KMS-11 (cell line): ENCODE results near the gene LIMS2.

ENCODE experiments used
- H2AFZ ChIP-seq: fragments of 200-600 bp; sonication (generic); 2 replicates; pipeline ENCODE4 v1.6.1; 2016; ENCODE audit warnings: antibody characterized with exemption, mixed run types, low read depth
- H3K27ac ChIP-seq: fragments of 200-600 bp; sonication (generic); 2 replicates; pipeline ENCODE4 v1.6.1; 2016; ENCODE audit warnings: mild to moderate bottlenecking, mixed run types
- H3K27me3 ChIP-seq: fragments of 200-600 bp; sonication (generic); 2 replicates; pipeline ENCODE4 v1.6.1; 2017; ENCODE audit warnings: mild to moderate bottlenecking, low read depth, mixed run types, moderate library complexity; ENCODE audit not compliant: insufficient read depth
- H3K36me3 ChIP-seq: fragments of 200-600 bp; sonication (generic); 2 replicates; pipeline ENCODE4 v1.6.1; 2017; ENCODE audit warnings: mild to moderate bottlenecking, mixed run types; ENCODE audit not compliant: insufficient read depth
- H3K4me1 ChIP-seq: fragments of 200-600 bp; sonication (generic); 2 replicates; pipeline ENCODE4 v1.6.1; 2016; ENCODE audit warnings: mild to moderate bottlenecking, low read depth, mixed run types; ENCODE audit not compliant: poor library complexity, severe bottlenecking
- H3K4me2 ChIP-seq: fragments of 200-600 bp; sonication (generic); 2 replicates; pipeline ENCODE4 v1.7.0; 2016; ENCODE audit warnings: mild to moderate bottlenecking, mixed run types
- H3K4me3 ChIP-seq: fragments of 200-600 bp; sonication (generic); IDR thresholded peaks from 2 replicates; pipeline ENCODE4 v1.6.1; 2017; ENCODE audit warnings: low read depth, low read length, mixed read lengths; ENCODE audit not compliant: insufficient read depth
- H3K79me2 ChIP-seq: fragments of 200-600 bp; sonication (generic); 2 replicates; pipeline ENCODE4 v1.6.1; 2016; ENCODE audit warnings: low read depth, mixed run types; ENCODE audit not compliant: insufficient read depth
- H3K9ac ChIP-seq: fragments of 200-600 bp; sonication (generic); 2 replicates; pipeline ENCODE4 v1.6.1; 2016; ENCODE audit warnings: mild to moderate bottlenecking, mixed run types
- H4K20me1 ChIP-seq: fragments of 200-600 bp; sonication (generic); 2 replicates; pipeline ENCODE4 v1.6.1; 2016; ENCODE audit warnings: mild to moderate bottlenecking, mixed run types; ENCODE audit not compliant: insufficient read depth
- CTCF ChIP-seq: fragments of 200-600 bp; sonication (generic); conservative IDR thresholded peaks from 2 replicates; pipeline ENCODE4 v1.6.1; 2017; ENCODE audit warnings: low read depth, mild to moderate bottlenecking, antibody characterized with exemption, low read length, moderate library complexity, mixed read lengths

LIMS2 gene

GRCh38 chr2:127670055-127670956 is 5.0 kb downstream of the LIMS2 start:
- H4K20me1 ChIP-seq: no peaks in the 10 kb centered on the region
- H3K79me2 ChIP-seq: no peaks in the 10 kb centered on the region

GRCh38 chr2:127669056-127669455 is 6.3 kb downstream of the LIMS2 start:
- Histone ChIP-seq H4K20me1 (no peaks in the 10 kb centered on the region), H3K4me3 (no peak overlapping the region), H3K79me2 (no peaks in the 10 kb centered on the region), H3K4me2 (no peak overlapping the region), H3K9ac (no peak overlapping the region), H3K27me3 (no peaks in the 10 kb centered on the region), H2AFZ (no peak overlapping the region), H3K4me1 (no peaks in the 10 kb centered on the region), H3K27ac (no peak overlapping the region), H3K36me3 (no peaks in the 10 kb centered on the region)
- no peak for TF ChIP-seq CTCF

More at GRCh38 chr2:127670055-127670956, 5.0 kb downstream of the LIMS2 start:
- TF ChIP-seq CTCF: no peak
- Histone ChIP-seq H3K27ac (no peak overlapping the region), H3K36me3 (no peaks in the 10 kb centered on the region), H3K27me3 (no peaks in the 10 kb centered on the region), H3K9ac (no peak overlapping the region), H3K4me3 (no peak overlapping the region), H2AFZ (no peak overlapping the region), H3K4me1 (no peaks in the 10 kb centered on the region), H3K4me2 (no peak overlapping the region)

GRCh38 chr2:127665267-127665893 is 9.9 kb downstream of the LIMS2 start:
- Histone ChIP-seq H2AFZ (no peak overlapping the region), H3K4me3 (no peak overlapping the region), H3K9ac (no peak overlapping the region), H3K4me2 (no peak overlapping the region), H3K27ac (no peak overlapping the region), H3K36me3 (no peaks in the 10 kb centered on the region), H3K27me3 (no peaks in the 10 kb centered on the region), H4K20me1 (no peaks in the 10 kb centered on the region), H3K4me1 (no peaks in the 10 kb centered on the region), H3K79me2 (no peaks in the 10 kb centered on the region)
- TF ChIP-seq CTCF: no peak

GRCh38 chr2:127664895-127665225 is 10.5 kb downstream of the LIMS2 start:
- no peaks in the 10 kb centered on the region for H4K20me1 ChIP-seq
- H3K4me2 ChIP-seq: no peak overlapping the region
- no peaks in the 10 kb centered on the region for H3K36me3 ChIP-seq
- H2AFZ ChIP-seq: no peak overlapping the region
- no peak overlapping the region for H3K27ac ChIP-seq
- no peak for TF ChIP-seq CTCF
- no peaks in the 10 kb centered on the region for H3K79me2 ChIP-seq
- no peaks in the 10 kb centered on the region for H3K27me3 ChIP-seq
- no peak overlapping the region for H3K4me3 ChIP-seq
- no peak overlapping the region for H3K9ac ChIP-seq
- no peaks in the 10 kb centered on the region for H3K4me1 ChIP-seq
